ENCODE measurements around the gene OBI1. TPM values are rescaled to one million over a fixed set of nuclear protein-coding genes. Genes with fewer than 3 reads are reported as not detected.

The OBI1 gene
- total and polyA plus RNA-seq, 9 of the 15 experiments (the other 6 are each of a cell fraction or from before 2014, with no cell fraction given), result 8.7 to 18.4 (median 14.2) TPM

DNA sequence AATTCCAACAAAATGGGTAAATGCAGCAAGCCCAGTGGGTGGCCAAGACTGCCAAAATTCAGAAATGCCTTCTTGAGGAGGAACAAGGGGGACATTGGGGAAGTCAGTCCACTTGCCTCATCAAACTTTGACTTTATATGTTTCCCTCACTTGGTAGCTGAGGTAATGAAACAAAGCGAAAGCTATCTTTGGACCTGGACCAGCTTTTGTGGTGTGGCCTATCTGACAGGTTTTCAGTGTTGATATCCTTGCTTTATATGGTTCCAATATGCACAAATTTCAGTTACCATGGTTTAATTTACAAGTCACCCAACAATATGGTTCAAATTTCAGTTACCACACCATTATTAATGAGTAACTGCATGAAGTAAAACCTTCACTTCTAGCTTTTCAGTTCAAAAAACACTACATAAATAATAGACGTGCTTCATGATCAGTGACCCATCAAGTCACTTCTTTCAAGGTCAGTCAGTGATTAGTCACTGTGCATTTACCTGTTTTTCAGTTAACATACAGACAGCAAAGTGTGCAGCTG, 38.0 kb downstream of the OBI1 start:
- POLR2A ChIA-PET, result interaction anchor here (1.0 to 1.6 kb wide), 3 partner anchors 10 to 18 kb away, joined by 3 read pairs; partner anchors contain the start of gene POU4F1
- intact Hi-C loops (cut with micrococcal nuclease), result no loop called here
- Histone ChIP-seq H3K9me1 (ENCODE audit: control insufficient read depth, insufficient read depth, low read length) (no peaks in the 10 kb centered on the region), H3K4me3 (no peak overlapping the region), H3K9ac (ENCODE audit: insufficient read depth in 1 of 2, low read depth in 2 of 2, low read length in 2 of 2) (no peak overlapping the region), H3K27ac (ENCODE audit: extremely low read depth, low read depth, low read length) (no peak overlapping the region), H3K27me3 (ENCODE audit: control insufficient read depth in 2 of 2, insufficient read depth in 2 of 2, low read length in 2 of 2) (no peaks in the 10 kb centered on the region), H3K9me3 (replicated peaks; ENCODE audit: control insufficient read depth, insufficient read depth, low read depth, low read length) (no peaks in the 10 kb centered on the region), H3K36me3 (ENCODE audit: control insufficient read depth, insufficient read depth, low read length) (peaks cover 29% of the 10 kb centered on the region; the same call in 2 of the 3 replicates), H3K4me2 (ENCODE audit: insufficient read depth, low read length) (no peak overlapping the region), H4K20me1 (replicated peaks; ENCODE audit: control insufficient read depth, insufficient read depth, low read length) (no peaks in the 10 kb centered on the region), H2AFZ (ENCODE audit: low read depth, low read length) (no peak overlapping the region), H3K79me2 (ENCODE audit: control insufficient read depth, insufficient read depth, low read length) (peaks cover 11% of the 10 kb centered on the region; the same call in 2 of the 3 replicates), H3K4me1 (replicated peaks in 1 of 2; ENCODE audit: control insufficient read depth in 2 of 2, insufficient read depth in 2 of 2, low read length in 2 of 2) (peaks cover 7 to 9% of the 10 kb centered on the region in 2 experiments; a peak in 3 of 5 replicates)
- TF ChIP-seq KDM4B (IDR thresholded peaks at IDR 0.05; ENCODE audit: borderline replicate concordance in 2 of 2, low read depth in 1 of 2), result no peak
- TF ChIP-seq SUPT5H (IDR thresholded peaks at IDR 0.05), result no peak
- TF ChIP-seq, protein P1, sequence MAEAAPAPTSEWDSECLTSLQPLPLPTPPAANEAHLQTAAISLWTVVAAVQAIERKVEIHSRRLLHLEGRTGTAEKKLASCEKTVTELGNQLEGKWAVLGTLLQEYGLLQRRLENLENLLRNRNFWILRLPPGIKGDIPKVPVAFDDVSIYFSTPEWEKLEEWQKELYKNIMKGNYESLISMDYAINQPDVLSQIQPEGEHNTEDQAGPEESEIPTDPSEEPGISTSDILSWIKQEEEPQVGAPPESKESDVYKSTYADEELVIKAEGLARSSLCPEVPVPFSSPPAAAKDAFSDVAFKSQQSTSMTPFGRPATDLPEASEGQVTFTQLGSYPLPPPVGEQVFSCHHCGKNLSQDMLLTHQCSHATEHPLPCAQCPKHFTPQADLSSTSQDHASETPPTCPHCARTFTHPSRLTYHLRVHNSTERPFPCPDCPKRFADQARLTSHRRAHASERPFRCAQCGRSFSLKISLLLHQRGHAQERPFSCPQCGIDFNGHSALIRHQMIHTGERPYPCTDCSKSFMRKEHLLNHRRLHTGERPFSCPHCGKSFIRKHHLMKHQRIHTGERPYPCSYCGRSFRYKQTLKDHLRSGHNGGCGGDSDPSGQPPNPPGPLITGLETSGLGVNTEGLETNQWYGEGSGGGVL (CRISPR knock-in tag; IDR thresholded peaks at IDR 0.05), result no peak
- TF ChIP-seq TARDBP (IDR thresholded peaks at IDR 0.05), result no peak
- TF ChIP-seq RB1 (IDR thresholded peaks at IDR 0.05; ENCODE audit: low read depth), result no peak
- TF ChIP-seq PHF21A (IDR thresholded peaks at IDR 0.05; ENCODE audit: borderline replicate concordance, low read depth), result no peak
- TF ChIP-seq RFX7 (CRISPR knock-in tag; IDR thresholded peaks at IDR 0.05), result no peak
- no peak for TF ChIP-seq ZNF174 (CRISPR knock-in tag; IDR thresholded peaks at IDR 0.05)
- TF ChIP-seq, protein P2, sequence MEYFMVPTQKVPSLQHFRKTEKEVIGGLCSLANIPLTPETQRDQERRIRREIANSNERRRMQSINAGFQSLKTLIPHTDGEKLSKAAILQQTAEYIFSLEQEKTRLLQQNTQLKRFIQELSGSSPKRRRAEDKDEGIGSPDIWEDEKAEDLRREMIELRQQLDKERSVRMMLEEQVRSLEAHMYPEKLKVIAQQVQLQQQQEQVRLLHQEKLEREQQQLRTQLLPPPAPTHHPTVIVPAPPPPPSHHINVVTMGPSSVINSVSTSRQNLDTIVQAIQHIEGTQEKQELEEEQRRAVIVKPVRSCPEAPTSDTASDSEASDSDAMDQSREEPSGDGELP (CRISPR knock-in tag; IDR thresholded peaks at IDR 0.05; ENCODE audit: borderline replicate concordance), result no peak
- TF ChIP-seq ZNF79 (CRISPR knock-in tag; IDR thresholded peaks at IDR 0.05; ENCODE audit: low read depth), result no peak
- TF ChIP-seq SMARCC2 (IDR thresholded peaks at IDR 0.05; ENCODE audit: low read depth), result no peak
- TF ChIP-seq ZNF165 (CRISPR knock-in tag; IDR thresholded peaks at IDR 0.05; ENCODE audit: borderline replicate concordance), result no peak
- TF ChIP-seq POLR3G (IDR thresholded peaks at IDR 0.05; ENCODE audit: extremely low read depth, insufficient read length, insufficient replicate concordance), result no peak
- TF ChIP-seq, protein P3, sequence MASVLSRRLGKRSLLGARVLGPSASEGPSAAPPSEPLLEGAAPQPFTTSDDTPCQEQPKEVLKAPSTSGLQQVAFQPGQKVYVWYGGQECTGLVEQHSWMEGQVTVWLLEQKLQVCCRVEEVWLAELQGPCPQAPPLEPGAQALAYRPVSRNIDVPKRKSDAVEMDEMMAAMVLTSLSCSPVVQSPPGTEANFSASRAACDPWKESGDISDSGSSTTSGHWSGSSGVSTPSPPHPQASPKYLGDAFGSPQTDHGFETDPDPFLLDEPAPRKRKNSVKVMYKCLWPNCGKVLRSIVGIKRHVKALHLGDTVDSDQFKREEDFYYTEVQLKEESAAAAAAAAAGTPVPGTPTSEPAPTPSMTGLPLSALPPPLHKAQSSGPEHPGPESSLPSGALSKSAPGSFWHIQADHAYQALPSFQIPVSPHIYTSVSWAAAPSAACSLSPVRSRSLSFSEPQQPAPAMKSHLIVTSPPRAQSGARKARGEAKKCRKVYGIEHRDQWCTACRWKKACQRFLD (CRISPR knock-in tag; IDR thresholded peaks at IDR 0.05), result no peak
- no TSS peak for BruUV-seq (replicated peaks)
- DNase-seq (ENCODE audit: extremely low read depth in 1 of 4, low spot score in 3 of 4), result no peak
- FAIRE-seq, result no peak
- no peak for ATAC-seq
- 68% methylated on average over 2 of the region's 2 CpGs for WGBS (ENCODE audit: insufficient coverage, low coverage, missing lambda C conversion rate)
- in situ Hi-C loops (cut with MboI), result no loop called here
- CTCF ChIA-PET (ENCODE audit: low intra/inter-chr PET ratio), result no interaction called here

Measured in K562 (cell line).